ENCODE data around the gene ARHGAP4.

ARHGAP4 gene

GRCh38 chrX:153863251-153863991, 62.6 kb downstream of the ARHGAP4 start:
- no peak for DNase-seq

- no peak for DNase-seq
These were observed 63.5 kb downstream of the ARHGAP4 start for GRCh38 chrX:153862369-153863250.

- DNase-seq: no peak
These were observed 64.2 kb downstream of the ARHGAP4 start for GRCh38 chrX:153861733-153862310.

GRCh38 chrX:153861151-153861550, 64.9 kb downstream of the ARHGAP4 start:
- DNase-seq: no peak
